H1 (cell line): Measurements from ENCODE around the gene B9D2. TPM values are rescaled to one million over a fixed set of nuclear protein-coding genes. Genes with fewer than 3 reads are reported as not detected.

Source experiments
- CTCF ChIA-PET: fragments of 300-600 bp; sonication (Branson Sonifier 250); formaldehyde crosslinking; loops from one replicate; lab custom pipeline; 2021; ENCODE audit not compliant: partially characterized antibody; lab: Charles Lee
- POLR2A ChIA-PET: fragments of 300-600 bp; sonication (Branson Sonifier 250); formaldehyde crosslinking; loops from one replicate; lab custom pipeline; 2021; ENCODE audit warnings: inconsistent platforms; ENCODE audit not compliant: partially characterized antibody; lab: Charles Lee
- DNase-seq, 2 experiments: peaks; one replicate each; pipeline versions ENCODE4 v3.0.0 to v3.0.0-alpha.2; 2010 to 2022; ENCODE audit warnings: low spot score in 2 of 2, low read depth in 1 of 2, mixed read lengths in 1 of 2
- FAIRE-seq: peaks from 2 replicates; lab custom pipeline; 2011; peaks lifted over from hg19 to GRCh38; lab: Jason Lieb, UNC
- H2AFZ ChIP-seq: 2 replicates; pipeline ENCODE4 v1.8.1; 2012; ENCODE audit warnings: low read length, inconsistent platforms
- H2AK5ac ChIP-seq: 2 replicates; pipeline ENCODE4 v1.6.1; 2013; ENCODE audit warnings: low read depth, low read length
- H2BK120ac ChIP-seq: replicated peaks from 2 replicates; pipeline ENCODE3; 2013; ENCODE audit warnings: low read depth, low read length, inconsistent platforms
- H2BK12ac ChIP-seq: 2 replicates; pipeline ENCODE4 v1.6.1; 2013; ENCODE audit warnings: low read depth, low read length
- H2BK15ac ChIP-seq: 2 replicates; pipeline ENCODE4 v1.6.1; 2013; ENCODE audit warnings: low read length
- H2BK20ac ChIP-seq: 2 replicates; pipeline ENCODE4 v1.6.1; 2013; ENCODE audit warnings: low read length
- H2BK5ac ChIP-seq: 2 replicates; pipeline ENCODE4 v1.6.1; 2013; ENCODE audit warnings: low read depth, low read length
- H3K14ac ChIP-seq: 2 replicates; pipeline ENCODE4 v1.6.1; 2013; ENCODE audit warnings: inconsistent platforms; ENCODE audit not compliant: insufficient read length
- H3K18ac ChIP-seq: 2 replicates; pipeline ENCODE4 v1.6.1; 2013; ENCODE audit warnings: low read length; ENCODE audit errors: extremely low read depth
- H3K23ac ChIP-seq: 2 replicates; pipeline ENCODE4 v1.6.1; 2013; ENCODE audit warnings: inconsistent platforms; ENCODE audit not compliant: insufficient read length
- H3K23me2 ChIP-seq: 2 replicates; pipeline ENCODE4 v1.6.1; 2013; ENCODE audit warnings: low read depth, low read length
- H3K27ac ChIP-seq: 2 replicates; pipeline ENCODE4 v1.6.1; 2011; ENCODE audit warnings: low read depth, low read length, inconsistent platforms
- H3K27me3 ChIP-seq, 4 experiments: replicated peaks in 1 of 4; 1 replicate in 1 of 4; 2 replicates in 3 of 4; pipeline versions ENCODE4 v1.6.1 to v1.8.1; 2011 to 2013; ENCODE audit warnings: low read length in 3 of 4, mild to moderate bottlenecking in 3 of 4, inconsistent platforms in 2 of 4, mixed read lengths in 2 of 4, moderate library complexity in 1 of 4; ENCODE audit not compliant: control insufficient read depth in 3 of 4, insufficient read depth in 3 of 4; ENCODE audit errors: extremely low read depth in 1 of 4
- H3K36me3 ChIP-seq, 4 experiments: 2 replicates each; pipeline versions ENCODE4 v1.6.1 to v1.8.1; 2011 to 2013; ENCODE audit warnings: mild to moderate bottlenecking in 4 of 4, low read length in 3 of 4, moderate library complexity in 2 of 4, control low read depth in 1 of 4, inconsistent platforms in 1 of 4; ENCODE audit not compliant: insufficient read depth in 4 of 4, control insufficient read depth in 2 of 4
- H3K4ac ChIP-seq: replicated peaks from 2 replicates; pipeline ENCODE3; 2013; ENCODE audit warnings: low read length, low read depth, mixed read lengths, inconsistent platforms; ENCODE audit not compliant: insufficient read length
- H3K4me1 ChIP-seq, 4 experiments: replicated peaks in 1 of 4; 1 replicate in 1 of 4; 2 replicates in 3 of 4; pipeline versions ENCODE4 v1.6.1 to v1.8.1; 2011 to 2013; ENCODE audit warnings: low read length in 3 of 4, inconsistent platforms in 2 of 4, mixed read lengths in 1 of 4; ENCODE audit not compliant: insufficient read depth in 4 of 4, control insufficient read depth in 3 of 4
- H3K4me2 ChIP-seq, 2 experiments: 2 replicates each; pipeline versions ENCODE4 v1.6.1 to v1.8.1; 2011 to 2013; ENCODE audit warnings: low read depth in 2 of 2, low read length in 2 of 2, control low read depth in 1 of 2, inconsistent platforms in 1 of 2, mild to moderate bottlenecking in 1 of 2; ENCODE audit not compliant: insufficient read depth in 1 of 2
- H3K4me3 ChIP-seq, 4 experiments: fragments of 200-600, 300-600 bp in 1 of 4; sonication (generic), shearing (Covaris generic), sonication (Bioruptor Twin) in 1 of 4; 2 replicates each; pipeline versions ENCODE4 v1.5.1 to v1.8.1; 2011 to 2016; ENCODE audit warnings: low read length in 4 of 4, low read depth in 3 of 4, control low read depth in 2 of 4, inconsistent platforms in 2 of 4, mild to moderate bottlenecking in 2 of 4, mixed read lengths in 1 of 4, moderate library complexity in 1 of 4; ENCODE audit not compliant: insufficient read depth in 2 of 4; ENCODE audit errors: extremely low read depth in 1 of 4
- H3K56ac ChIP-seq: replicated peaks from 2 replicates; pipeline ENCODE3; 2013; ENCODE audit warnings: low read depth, mild to moderate bottlenecking, mixed read lengths, low read length, inconsistent platforms; ENCODE audit not compliant: insufficient read length
- H3K79me1 ChIP-seq: 2 replicates; pipeline ENCODE4 v1.6.1; 2013; ENCODE audit warnings: low read depth, low read length, control low read depth
- H3K79me2 ChIP-seq, 2 experiments: 2 replicates each; pipeline versions ENCODE4 v1.6.1 to v1.8.1; 2012 to 2013; ENCODE audit warnings: low read length in 2 of 2, mild to moderate bottlenecking in 2 of 2, inconsistent platforms in 1 of 2; ENCODE audit not compliant: insufficient read depth in 2 of 2, control insufficient read depth in 1 of 2
- H3K9ac ChIP-seq, 4 experiments: replicated peaks in 1 of 4; 1 replicate in 1 of 4; 2 replicates in 3 of 4; pipeline versions ENCODE4 v1.6.1 to v1.8.1; 2011 to 2013; ENCODE audit warnings: low read depth in 3 of 4, low read length in 3 of 4, control low read depth in 2 of 4, mild to moderate bottlenecking in 2 of 4, moderate library complexity in 2 of 4, inconsistent platforms in 1 of 4; ENCODE audit errors: extremely low read depth in 1 of 4
- H3K9me3 ChIP-seq, 2 experiments: 2 replicates each; pipeline versions ENCODE4 v1.6.1 to v1.8.1; 2012 to 2013; ENCODE audit warnings: mild to moderate bottlenecking in 2 of 2, moderate library complexity in 2 of 2, control low read depth in 1 of 2, inconsistent platforms in 1 of 2, low read depth in 1 of 2, low read length in 1 of 2, mixed read lengths in 1 of 2; ENCODE audit not compliant: insufficient read depth in 2 of 2
- H4K20me1 ChIP-seq, 2 experiments: replicated peaks in 1 of 2; 2 replicates each; pipeline versions ENCODE3 to v1.8.1; 2011 to 2013; ENCODE audit warnings: inconsistent platforms in 2 of 2, low read length in 2 of 2, mild to moderate bottlenecking in 1 of 2; ENCODE audit not compliant: insufficient read depth in 2 of 2, control insufficient read depth in 1 of 2
- H4K5ac ChIP-seq: 2 replicates; pipeline ENCODE4 v1.6.1; 2013; ENCODE audit warnings: low read length, low read depth, mixed read lengths, inconsistent platforms; ENCODE audit not compliant: insufficient read length
- H4K8ac ChIP-seq: 2 replicates; pipeline ENCODE4 v1.8.0; 2013; ENCODE audit warnings: mild to moderate bottlenecking, moderate library complexity, low read length, inconsistent platforms; ENCODE audit not compliant: insufficient read depth; ENCODE audit errors: extremely low read depth
- H4K91ac ChIP-seq: replicated peaks from 2 replicates; pipeline ENCODE3; 2013; ENCODE audit warnings: low read length, mixed read lengths, inconsistent platforms; ENCODE audit not compliant: insufficient read length
- BACH1 ChIP-seq: IDR thresholded peaks from 2 replicates; pipeline ENCODE4 v1.6.1; 2012; ENCODE audit warnings: low read length, improper control_type of control experiment
- CBX8 ChIP-seq: fragments of 300-800, 300-1000 bp; sonication (generic); IDR thresholded peaks from 2 replicates; pipeline ENCODE4 v1.7.1; 2016; ENCODE audit warnings: low read depth, low read length, borderline replicate concordance
- CREB1 ChIP-seq: IDR thresholded peaks from 2 replicates; pipeline ENCODE4 v1.6.1; 2012; ENCODE audit warnings: inconsistent platforms
- EZH2 ChIP-seq: fragments of 200-600 bp; sonication (generic); IDR thresholded peaks from 2 replicates; pipeline ENCODE4 v1.7.1; 2012; ENCODE audit warnings: low read depth, mild to moderate bottlenecking, moderate library complexity, low read length, inconsistent platforms; ENCODE audit not compliant: severe bottlenecking
- GTF2F1 ChIP-seq: IDR thresholded peaks from 2 replicates; pipeline ENCODE4 v1.6.1; 2012; ENCODE audit warnings: low read depth, low read length, improper control_type of control experiment, borderline replicate concordance
- HDAC2 ChIP-seq, 2 experiments: fragments of 300-600 bp in 1 of 2; sonication (generic) in 1 of 2; IDR thresholded peaks; 2 replicates each; pipeline ENCODE4 v1.6.1; 2011 to 2012; ENCODE audit warnings: low read depth in 2 of 2, low read length in 2 of 2, mild to moderate bottlenecking in 2 of 2, moderate library complexity in 2 of 2, borderline replicate concordance in 1 of 2, inconsistent platforms in 1 of 2
- POLR2AphosphoS5 ChIP-seq: IDR thresholded peaks from 2 replicates; pipeline ENCODE4 v1.6.1; 2011; ENCODE audit warnings: low read depth, low read length
- ZNF274 ChIP-seq: IDR thresholded peaks from 2 replicates; pipeline ENCODE4 v1.7.0; 2012; ENCODE audit warnings: low read length, borderline replicate concordance; ENCODE audit errors: extremely low read depth
- WGBS, 2 experiments: shearing (Covaris generic) in 1 of 2; methylation state at CpG; one replicate each; pipeline versions ENCODE4 v1.1.6 to v1.1.7; 2013 to 2015; ENCODE audit warnings: low lambda C conversion rate in 2 of 2, mixed read lengths in 2 of 2, inconsistent platforms in 1 of 2, low coverage in 1 of 2, missing lambda C conversion rate in 1 of 2; ENCODE audit not compliant: insufficient replicate concordance in 2 of 2, insufficient coverage in 1 of 2, insufficient read length in 1 of 2; ENCODE audit errors: extremely low coverage in 1 of 2, missing lambda C conversion rate in 1 of 2; 5-methylcytosine and 5-hydroxymethylcytosine counted together
- polyA plus RNA-seq, 7 experiments: library from polyadenylated mRNA; depleted of rRNA in 3 of 7; stranded (reverse) in 5 of 7; unstranded in 2 of 7; fragments of >200 nt in 5 of 7; fragments of 200-250 nt in 2 of 7; gene quantifications; 1 replicate in 5 of 7; 2 replicates in 1 of 7; 4 replicates in 1 of 7; pipeline versions ENCODE4 v1.2.1 to v1.2.3, GENCODE V29; 2011 to 2013; ENCODE audit warnings: missing spikeins in 2 of 7, mixed read lengths in 2 of 7
- total RNA-seq: library from RNA; stranded (reverse); fragmentation: NEBNext Ultra II Directional; extraction: Animal tissue kit (Norgen Biotek cat#: 25700); gene quantifications from 2 replicates; pipeline ENCODE4 v1.2.1, GENCODE V29; 2021
- TF ChIP-seq, protein P1 (sequence below), 3 experiments: IDR thresholded peaks; 1 replicate in 2 of 3; 2 replicates in 1 of 3; pipeline versions ENCODE4 v1.5.1 to v1.6.1; 2011; ENCODE audit warnings: low read length in 3 of 3, mild to moderate bottlenecking in 3 of 3, inconsistent platforms in 2 of 3, low read depth in 1 of 3, moderate library complexity in 1 of 3; ENCODE audit not compliant: insufficient read depth in 1 of 3; ENCODE audit errors: control extremely low read depth in 1 of 3

Gene B9D2
- total and polyA plus RNA-seq, 2 of the 8 experiments (the other 6 are each of a cell fraction or from before 2014, with no cell fraction given), result 4.9 to 6.3 TPM

DNA sequence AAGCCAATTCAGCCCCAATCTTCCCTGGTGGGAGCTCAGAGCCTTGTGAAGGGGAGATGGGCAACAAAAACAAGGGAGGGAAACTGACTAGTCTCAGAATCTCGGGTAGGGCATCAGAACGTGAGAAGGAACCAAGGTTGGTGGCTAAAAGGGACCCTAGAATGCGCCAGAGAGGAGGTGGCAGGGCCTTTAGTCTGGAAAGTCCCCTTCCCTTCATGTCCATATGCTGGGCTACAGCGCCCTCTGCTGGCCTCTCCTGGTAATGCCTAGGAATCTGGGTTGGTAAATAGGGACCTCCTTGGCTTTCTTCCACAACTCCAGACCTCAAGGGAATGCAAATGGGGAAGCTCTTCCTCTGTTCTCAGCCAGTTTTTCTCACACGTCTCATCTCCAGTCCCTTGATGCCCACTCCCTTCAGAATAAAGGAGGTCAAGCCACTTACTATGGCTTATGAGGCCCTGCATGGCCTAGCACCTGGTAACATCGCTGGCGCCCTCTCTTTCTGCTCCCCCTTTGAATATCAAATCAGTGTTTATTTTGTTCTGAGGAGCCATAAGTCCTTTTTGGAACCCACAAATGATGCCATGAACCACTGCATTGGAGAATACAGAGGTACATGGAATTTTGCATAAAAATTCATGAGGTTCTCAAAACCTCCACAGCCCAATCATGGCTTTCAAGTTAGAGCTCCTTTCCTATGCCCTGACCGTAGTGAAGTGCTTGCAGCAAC, 55.3 kb downstream of the B9D2 start:
- Histone ChIP-seq H3K4ac (no peak overlapping the region), H3K27me3 (no peaks in the 10 kb centered on the region), H4K8ac (no peak overlapping the region), H3K79me1 (peaks cover 7% of the 10 kb centered on the region; the same call in 1 of the 2 replicates), H3K56ac (no peak overlapping the region), H3K27ac (peak overlapping the region; percentile 51; the same call in 1 of the 2 replicates), H3K79me2 (peaks cover 0 to 8% of the 10 kb centered on the region in 2 experiments; a peak in 2 of 4 replicates), H3K9ac (no peak overlapping the region), H2BK20ac (no peak overlapping the region), H4K20me1 (peaks cover 0 to 13% of the 10 kb centered on the region in 2 experiments), H4K91ac (no peak overlapping the region), H3K14ac (no peak overlapping the region), H3K4me1 (peaks cover 0 to 10% (median under 1%) of the 10 kb centered on the region in 4 experiments; a peak in 3 of 7 replicates), H2BK15ac (no peak overlapping the region), H3K4me2 (peak overlapping the region; percentile 27 to 83; a peak in 3 of 4 replicates), H3K36me3 (peaks cover 29 to 40% (median 33%) of the 10 kb centered on the region in 4 experiments), H3K9me3 (no peaks in the 10 kb centered on the region), H3K23me2 (peaks cover 7% of the 10 kb centered on the region), H2BK120ac (no peak overlapping the region), H4K5ac (no peak overlapping the region), H2BK5ac (no peak overlapping the region), H2BK12ac (no peak overlapping the region), H3K4me3 (no peak overlapping the region), H3K18ac (peak overlapping the region; percentile 17; the same call in 1 of the 2 replicates), H3K23ac (no peak overlapping the region), H2AFZ (no peak overlapping the region), H2AK5ac (no peak overlapping the region)
- DNase-seq, result peak; percentile 86 to 100
- 33% methylated on average over 8 of the region's 8 CpGs; no CpG with 5 or more reads in 1 of the 2 experiments for WGBS, 2 experiments
- ChIA-PET POLR2A (interaction anchor here (0.7 to 22.6 kb wide), 20 partner anchors 13 to 726 kb away, joined by 3 to 579 read pairs (median 4); partner anchors contain the start of genes ACTMAP, CYP2S1, HNRNPUL1 and TGFB1), CTCF (interaction anchor here (0.6 to 7.3 kb wide), 24 partner anchors 11 to 556 kb away, joined by 3 to 63 read pairs (median 4); no protein-coding TSS in a partner anchor)
- peak; percentile 45 for FAIRE-seq
- TF ChIP-seq, protein P1, sequence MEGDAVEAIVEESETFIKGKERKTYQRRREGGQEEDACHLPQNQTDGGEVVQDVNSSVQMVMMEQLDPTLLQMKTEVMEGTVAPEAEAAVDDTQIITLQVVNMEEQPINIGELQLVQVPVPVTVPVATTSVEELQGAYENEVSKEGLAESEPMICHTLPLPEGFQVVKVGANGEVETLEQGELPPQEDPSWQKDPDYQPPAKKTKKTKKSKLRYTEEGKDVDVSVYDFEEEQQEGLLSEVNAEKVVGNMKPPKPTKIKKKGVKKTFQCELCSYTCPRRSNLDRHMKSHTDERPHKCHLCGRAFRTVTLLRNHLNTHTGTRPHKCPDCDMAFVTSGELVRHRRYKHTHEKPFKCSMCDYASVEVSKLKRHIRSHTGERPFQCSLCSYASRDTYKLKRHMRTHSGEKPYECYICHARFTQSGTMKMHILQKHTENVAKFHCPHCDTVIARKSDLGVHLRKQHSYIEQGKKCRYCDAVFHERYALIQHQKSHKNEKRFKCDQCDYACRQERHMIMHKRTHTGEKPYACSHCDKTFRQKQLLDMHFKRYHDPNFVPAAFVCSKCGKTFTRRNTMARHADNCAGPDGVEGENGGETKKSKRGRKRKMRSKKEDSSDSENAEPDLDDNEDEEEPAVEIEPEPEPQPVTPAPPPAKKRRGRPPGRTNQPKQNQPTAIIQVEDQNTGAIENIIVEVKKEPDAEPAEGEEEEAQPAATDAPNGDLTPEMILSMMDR (IDR thresholded peaks at IDR 0.05; ENCODE audit: control extremely low read depth in 1 of 3, insufficient read depth in 1 of 3, low read depth in 1 of 3, low read length in 3 of 3), result peak; percentile 88 to 98 (median 89)
- TF ChIP-seq CREB1 (no peak), ZNF274 (no peak), EZH2 (no peak), BACH1 (no peak), POLR2AphosphoS5 (peak; percentile 79; the same call in 1 of the 2 replicates), HDAC2 (IDR thresholded peaks at IDR 0.05; ENCODE audit: borderline replicate concordance in 1 of 2, low read depth in 2 of 2, low read length in 2 of 2) (no peak), GTF2F1 (no peak), CBX8 (no peak)
